ENCODE measurements around the gene INO80D.
"Not testable (repeated sequence)": the region's sequence is repeated elsewhere in the genome, so short reads cannot be mapped to it uniquely, and the experiment has no call there.

The INO80D gene

GRCh38 chr2:206084870-206085741 is 868 bp downstream of the INO80D start:
- DNase-seq (ENCODE audit: low spot score) (peak; percentile 44), FAIRE-seq (no peak)

- DNase-seq (ENCODE audit: low spot score) (peak; percentile 66), FAIRE-seq (no peak)
Measured at GRCh38 chr2:206084439-206084869, 1.5 kb downstream of the INO80D start.

GRCh38 chr2:206083602-206084438 is 2.2 kb downstream of the INO80D start:
- DNase-seq (ENCODE audit: low spot score): no peak
- FAIRE-seq: no peak

GRCh38 chr2:206082298-206082843 is 3.6 kb downstream of the INO80D start:
- FAIRE-seq: no peak

GRCh38 chr2:206080927-206081326 is 5.0 kb downstream of the INO80D start:
- no peak for FAIRE-seq

More at GRCh38 chr2:206082298-206082843, 3.6 kb downstream of the INO80D start:
- DNase-seq (ENCODE audit: low spot score): no peak

GRCh38 chr2:206079699-206080465 is 6.1 kb downstream of the INO80D start:
- FAIRE-seq (no peak), DNase-seq (ENCODE audit: low spot score) (no peak)

More at GRCh38 chr2:206080927-206081326, 5.0 kb downstream of the INO80D start:
- no peak for DNase-seq (ENCODE audit: low spot score)

GRCh38 chr2:206077879-206078278 is 8.1 kb downstream of the INO80D start:
- FAIRE-seq; DNase-seq (ENCODE audit: low spot score): not testable (repeated sequence)

GRCh38 chr2:206075113-206075512 is 10.9 kb downstream of the INO80D start:
- DNase-seq (ENCODE audit: low spot score) (no peak), FAIRE-seq (no peak)

GRCh38 chr2:206071807-206072206 is 14.2 kb downstream of the INO80D start:
- DNase-seq (ENCODE audit: low spot score) (no peak), FAIRE-seq (no peak)

GRCh38 chr2:206069417-206069816 is 16.6 kb downstream of the INO80D start:
- FAIRE-seq: no peak
- no peak for DNase-seq (ENCODE audit: low spot score)

- FAIRE-seq: no peak
- no peak for DNase-seq (ENCODE audit: low spot score)
Measured at GRCh38 chr2:206068207-206068606, 17.8 kb downstream of the INO80D start.

GRCh38 chr2:206064077-206064476 is 21.9 kb downstream of the INO80D start:
- no peak for DNase-seq (ENCODE audit: low spot score)
- FAIRE-seq: no peak

GRCh38 chr2:206063635-206064034 is 22.3 kb downstream of the INO80D start:
- DNase-seq (ENCODE audit: low spot score): no peak
- FAIRE-seq: no peak

GRCh38 chr2:206062724-206063123 is 23.2 kb downstream of the INO80D start:
- FAIRE-seq (no peak), DNase-seq (ENCODE audit: low spot score) (no peak)

GRCh38 chr2:206056286-206056685 is 29.7 kb downstream of the INO80D start:
- no peak for DNase-seq (ENCODE audit: low spot score)
- no peak for FAIRE-seq

- DNase-seq (ENCODE audit: low spot score) (no peak), FAIRE-seq (no peak)
Measured at GRCh38 chr2:206054952-206055351, 31.0 kb downstream of the INO80D start.

- DNase-seq (ENCODE audit: low spot score): no peak
- no peak for FAIRE-seq
Measured at GRCh38 chr2:206051912-206052311, 34.1 kb downstream of the INO80D start.

GRCh38 chr2:206049392-206049791 is 36.6 kb downstream of the INO80D start:
- DNase-seq (ENCODE audit: low spot score) (no peak), FAIRE-seq (no peak)

GRCh38 chr2:206045251-206045650 is 40.7 kb downstream of the INO80D start:
- FAIRE-seq: no peak

GRCh38 chr2:206040525-206040924 is 45.4 kb downstream of the INO80D start:
- peak; percentile 68 for FAIRE-seq
- DNase-seq (ENCODE audit: low spot score): no peak

More at GRCh38 chr2:206045251-206045650, 40.7 kb downstream of the INO80D start:
- no peak for DNase-seq (ENCODE audit: low spot score)

GRCh38 chr2:206035393-206035792 is 50.6 kb downstream of the INO80D start:
- FAIRE-seq; DNase-seq (ENCODE audit: low spot score): not testable (repeated sequence)
